Coronary artery (tissue), 2 donors: ENCODE results near the gene CRNKL1.
A peak's percentile ranks its signal among the peaks of the same experiment; 100 is the strongest.

ENCODE experiments used
- DNase-seq: peaks from one replicate; pipeline ENCODE4 v3.0.0-alpha.2; 2017; ENCODE audit warnings: low spot score
- H3K27ac ChIP-seq, 2 donors: fragments of 200-600 bp; sonication (generic); one replicate each; pipeline ENCODE4 v1.5.1; 2016 to 2019
- H3K4me3 ChIP-seq: fragments of 200-600 bp; sonication (generic); 2 replicates; pipeline ENCODE4 v1.5.1; 2016; ENCODE audit warnings: mild to moderate bottlenecking, moderate library complexity
- TF ChIP-seq, protein P1 (sequence below): fragments of 200-600 bp; sonication (generic); IDR thresholded peaks from one replicate; pipeline ENCODE4 v1.5.1; 2019; ENCODE audit warnings: antibody characterized with exemption

CRNKL1 gene

DNA sequence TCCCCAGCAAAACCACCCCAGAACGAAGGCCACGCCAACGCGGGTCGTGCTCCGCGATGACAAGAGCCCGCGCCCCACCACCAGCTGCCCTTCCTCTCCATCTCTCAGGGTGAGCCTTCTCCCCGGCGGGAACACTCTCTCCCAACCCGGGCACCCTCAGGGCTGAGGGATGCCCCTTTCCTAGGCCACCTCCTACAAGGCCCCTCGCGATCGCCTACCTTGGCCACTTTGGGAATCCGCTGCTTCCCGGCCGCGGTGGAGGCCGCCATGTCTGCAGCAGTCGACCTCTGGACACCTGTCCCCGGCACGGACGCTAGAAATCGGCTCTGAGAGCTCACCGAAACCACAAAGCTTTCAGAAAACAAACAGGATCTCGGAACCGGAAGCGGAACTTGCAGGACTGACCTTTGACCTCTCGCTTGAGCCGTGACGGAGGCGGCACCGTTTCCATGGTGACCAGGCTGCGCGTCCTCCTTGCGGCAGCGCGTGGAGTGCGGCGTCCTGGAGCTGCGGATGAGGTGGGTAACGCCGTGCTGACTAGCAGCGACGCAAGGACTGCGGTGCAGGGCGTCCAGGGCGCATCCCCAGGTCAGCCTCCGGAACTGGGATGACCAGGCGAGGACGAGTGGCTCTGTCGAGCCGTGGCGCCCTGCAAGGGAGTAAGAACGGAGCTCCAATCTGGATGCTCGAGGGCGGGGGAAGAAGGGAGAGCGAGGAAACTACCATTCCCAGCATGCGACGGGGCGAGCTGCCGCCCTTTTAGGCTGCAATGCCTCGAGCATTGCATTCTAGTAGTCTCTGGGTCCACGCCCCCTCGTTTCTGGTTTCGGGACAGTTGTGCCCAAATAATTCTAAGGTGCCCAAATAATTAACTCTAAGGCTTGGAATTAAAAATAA, at the start of gene CRNKL1, which contains the start of gene CFAP61:
Gene CRNKL1 (minus strand): TSS at position 393 of the 897 bp plus-strand sequence. CDS start 124 bp downstream, at position 269.
Gene CFAP61 (plus strand): TSS at position 459 of the 897 bp plus-strand sequence. CDS start 4,122 bp downstream, outside the sequence.
- Histone ChIP-seq H3K27ac (peak within 1 kb of the TSS; percentile 67 to 85), H3K4me3 (peak within 1 kb of the TSS; percentile 86)
- TF ChIP-seq, protein P1, sequence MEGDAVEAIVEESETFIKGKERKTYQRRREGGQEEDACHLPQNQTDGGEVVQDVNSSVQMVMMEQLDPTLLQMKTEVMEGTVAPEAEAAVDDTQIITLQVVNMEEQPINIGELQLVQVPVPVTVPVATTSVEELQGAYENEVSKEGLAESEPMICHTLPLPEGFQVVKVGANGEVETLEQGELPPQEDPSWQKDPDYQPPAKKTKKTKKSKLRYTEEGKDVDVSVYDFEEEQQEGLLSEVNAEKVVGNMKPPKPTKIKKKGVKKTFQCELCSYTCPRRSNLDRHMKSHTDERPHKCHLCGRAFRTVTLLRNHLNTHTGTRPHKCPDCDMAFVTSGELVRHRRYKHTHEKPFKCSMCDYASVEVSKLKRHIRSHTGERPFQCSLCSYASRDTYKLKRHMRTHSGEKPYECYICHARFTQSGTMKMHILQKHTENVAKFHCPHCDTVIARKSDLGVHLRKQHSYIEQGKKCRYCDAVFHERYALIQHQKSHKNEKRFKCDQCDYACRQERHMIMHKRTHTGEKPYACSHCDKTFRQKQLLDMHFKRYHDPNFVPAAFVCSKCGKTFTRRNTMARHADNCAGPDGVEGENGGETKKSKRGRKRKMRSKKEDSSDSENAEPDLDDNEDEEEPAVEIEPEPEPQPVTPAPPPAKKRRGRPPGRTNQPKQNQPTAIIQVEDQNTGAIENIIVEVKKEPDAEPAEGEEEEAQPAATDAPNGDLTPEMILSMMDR, result no peak
- DNase-seq, result peak; percentile 98

DNA sequence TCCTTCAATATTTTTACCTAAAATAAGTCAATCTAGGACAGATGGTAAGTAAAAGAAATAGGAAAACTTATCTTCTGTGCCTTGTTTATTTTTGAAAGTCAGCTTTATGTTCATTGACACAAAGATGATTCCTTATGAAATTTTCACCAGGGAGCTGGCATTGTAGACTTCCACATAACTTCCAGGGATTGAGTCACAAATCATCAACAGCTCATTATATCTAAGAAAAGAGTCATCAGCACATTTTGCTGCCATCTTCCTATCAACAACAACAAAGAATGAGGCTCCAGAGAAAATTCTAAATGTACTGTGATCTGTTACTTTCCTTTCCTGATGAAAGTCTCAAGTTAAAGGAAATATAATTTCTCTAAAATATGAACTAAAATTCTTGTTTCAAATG, 48.6 kb upstream of the CRNKL1 start:
- H3K27ac ChIP-seq, result no peak overlapping the region
- DNase-seq, result no peak
- no peak overlapping the region for H3K4me3 ChIP-seq
- TF ChIP-seq, protein P1, result no peak

DNA sequence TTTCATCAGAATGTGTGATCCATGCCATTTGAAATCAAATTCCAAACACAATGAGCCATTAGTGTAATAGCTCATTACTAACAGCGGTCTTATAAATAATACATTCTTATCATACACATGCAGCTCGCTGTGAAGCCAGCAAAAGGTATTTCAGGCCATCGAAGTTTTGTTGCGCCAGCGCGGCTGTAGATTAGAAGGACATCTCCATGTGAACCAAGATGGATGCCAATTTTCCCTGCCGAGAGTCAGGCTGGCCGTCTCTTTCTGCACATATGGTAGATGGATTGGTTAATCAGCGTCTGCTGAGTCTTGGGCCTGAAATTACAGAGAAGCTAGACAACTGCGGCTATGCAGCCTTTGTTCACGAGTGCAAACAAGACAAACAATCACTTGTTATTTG, 44.2 kb upstream of the CRNKL1 start:
- H3K4me3 ChIP-seq, result no peak overlapping the region
- no peak for DNase-seq

DNA sequence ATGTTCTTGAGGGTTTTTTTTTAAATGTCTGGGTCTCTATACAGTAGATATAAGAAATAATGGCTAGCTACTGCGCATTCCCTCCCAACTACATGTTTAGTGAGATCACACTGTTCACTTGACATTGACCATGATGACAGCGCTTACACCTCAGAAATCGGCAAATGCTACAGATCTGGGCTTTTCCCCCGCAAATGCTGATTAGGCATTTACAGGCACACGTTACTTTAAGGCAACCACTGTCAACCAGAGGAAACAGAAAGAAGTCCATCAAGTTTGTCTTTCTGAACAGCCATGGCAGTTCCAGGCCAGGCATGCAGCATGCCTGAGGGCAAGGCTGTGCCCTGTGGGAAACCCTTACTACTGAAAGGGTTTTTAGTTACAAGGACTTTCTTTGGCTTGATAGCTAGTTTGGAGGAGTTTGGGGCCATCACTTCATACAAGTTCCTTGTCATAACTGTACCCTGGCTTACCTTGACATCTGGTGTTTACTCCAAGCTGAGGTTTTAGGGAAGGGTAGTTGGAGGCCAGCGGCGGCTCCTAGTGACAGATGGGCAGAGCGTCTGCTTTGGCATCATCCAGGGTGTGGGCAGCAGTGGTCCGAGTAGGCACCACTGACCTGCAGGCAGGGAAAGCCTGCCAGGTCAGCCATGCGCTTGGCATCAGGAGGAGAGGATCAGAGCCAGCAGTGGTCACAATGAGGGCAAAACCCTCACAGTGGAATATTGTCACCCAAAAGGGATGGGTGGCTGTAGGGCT, 43.0 kb upstream of the CRNKL1 start:
- TF ChIP-seq, protein P1, result no peak
- no peak for DNase-seq
- no peak overlapping the region for H3K27ac ChIP-seq
- no peak overlapping the region for H3K4me3 ChIP-seq

More for the DNA sequence above, 44.2 kb upstream of the CRNKL1 start:
- TF ChIP-seq, protein P1, result no peak
- H3K27ac ChIP-seq, result no peak overlapping the region

DNA sequence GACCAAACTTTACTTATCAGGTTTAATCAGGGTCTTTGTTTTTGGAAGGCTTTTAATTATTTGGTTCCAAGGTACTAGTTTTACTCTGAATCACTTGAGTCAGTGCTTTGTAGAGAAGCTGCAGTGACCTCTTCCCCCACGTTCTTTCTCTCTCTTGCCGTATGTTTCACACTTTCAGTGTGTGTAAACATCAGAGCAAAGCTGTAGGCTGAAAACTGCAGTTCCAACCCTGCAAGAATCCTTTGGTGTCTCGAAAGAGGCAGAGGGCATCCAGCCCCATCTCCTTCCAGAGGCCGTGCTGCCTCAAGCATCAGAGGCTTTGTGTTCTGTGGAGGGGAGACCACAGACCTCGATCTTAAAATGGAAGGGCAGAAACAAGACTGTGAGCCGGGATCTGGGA, 42.1 kb upstream of the CRNKL1 start:
- H3K4me3 ChIP-seq, result no peak overlapping the region
- no peak for DNase-seq
- no peak overlapping the region for H3K27ac ChIP-seq
- TF ChIP-seq, protein P1, result no peak

DNA sequence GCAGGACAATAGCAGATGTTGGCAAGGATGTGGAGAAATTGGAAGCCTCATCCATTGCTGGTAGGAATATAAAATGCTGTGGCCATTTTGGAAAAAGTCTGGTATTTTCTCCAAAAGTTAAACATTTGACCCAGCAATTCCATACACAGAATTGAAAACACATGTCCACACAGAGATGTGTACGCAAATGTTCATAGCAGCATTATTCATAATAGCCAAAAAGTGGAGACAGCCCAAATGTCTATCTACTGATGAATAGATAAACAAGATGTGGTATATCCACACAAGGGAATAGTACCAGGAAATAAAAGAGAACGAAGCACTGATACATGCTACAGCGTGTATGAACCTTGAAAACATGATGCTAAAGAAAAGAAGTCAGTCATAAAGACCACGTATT, 40.6 kb upstream of the CRNKL1 start:
- TF ChIP-seq, protein P1, result no peak
- no peak for DNase-seq
- no peak overlapping the region for H3K27ac ChIP-seq
- H3K4me3 ChIP-seq, result no peak overlapping the region
